Upper lobe of right lung (tissue), 1 donor: ENCODE measurements around the gene FAM78A. TPM values are rescaled to one million over a fixed set of nuclear protein-coding genes. Genes with fewer than 3 reads are reported as not detected.

Experiments
- ATAC-seq: fragments of 200-7000 bp; cut with Tn5 transposase; one replicate; pipeline ENCODE4 v1.9.1; 2020; ENCODE audit warnings: mild to moderate bottlenecking, moderate library complexity
- DNase-seq: peaks from one replicate; pipeline ENCODE4 v3.0.0-alpha.2; 2020
- H3K27ac ChIP-seq: fragments of 200-600 bp; one replicate; pipeline ENCODE4 v1.8.0; 2022
- H3K27me3 ChIP-seq: fragments of 200-600 bp; one replicate; pipeline ENCODE4 v1.8.0; 2022; ENCODE audit warnings: mild to moderate bottlenecking
- H3K36me3 ChIP-seq: fragments of 200-600 bp; one replicate; pipeline ENCODE4 v1.8.0; 2022
- H3K4me1 ChIP-seq: fragments of 200-600 bp; one replicate; pipeline ENCODE4 v1.8.0; 2022
- H3K4me3 ChIP-seq: fragments of 200-600 bp; one replicate; pipeline ENCODE4 v1.8.0; 2022; ENCODE audit warnings: mild to moderate bottlenecking
- H3K9me3 ChIP-seq: fragments of 200-600 bp; one replicate; pipeline ENCODE4 v1.8.0; 2022
- CTCF ChIP-seq: fragments of 200-600 bp; IDR thresholded peaks from one replicate; pipeline ENCODE4 v1.8.0; 2022; ENCODE audit warnings: antibody characterized with exemption
- intact Hi-C: fragments of 100-400 bp; cut with DNase I; formaldehyde crosslinking; loops from one replicate; pipeline ENCODE4 v1.11.0; 2022
- total RNA-seq: library from RNA; stranded (reverse); fragmentation: NEBNext Ultra II Directional; extraction: Animal tissue kit (Norgen Biotek cat#: 25700); gene quantifications from one replicate; pipeline ENCODE4 v1.2.1, GENCODE V29; 2021
- donor health status: DM: no; HTN: yes; CAD: no; lungs with severe emphysema.

Gene FAM78A
- total RNA-seq, 1 donor from 2014 or later, result 14.8 TPM

GRCh38 chr9:131291795-131292315, 15.5 kb upstream of the FAM78A start:
- no peaks in the 10 kb centered on the region for H3K4me1 ChIP-seq
- H3K9me3 ChIP-seq, result no peaks in the 10 kb centered on the region
- H3K27ac ChIP-seq, result no peak overlapping the region
- intact Hi-C loops, result no loop called here
- no peak for TF ChIP-seq CTCF
- no peak overlapping the region for H3K4me3 ChIP-seq
- no peaks in the 10 kb centered on the region for H3K36me3 ChIP-seq
- no peaks in the 10 kb centered on the region for H3K27me3 ChIP-seq
- no peak for ATAC-seq
- DNase-seq, result no peak

- no peak overlapping the region for H3K27ac ChIP-seq
- H3K27me3 ChIP-seq, result no peaks in the 10 kb centered on the region
- intact Hi-C loops, result no loop called here
- H3K36me3 ChIP-seq, result no peaks in the 10 kb centered on the region
- no peaks in the 10 kb centered on the region for H3K4me1 ChIP-seq
- DNase-seq (no peak), ATAC-seq (no peak)
- TF ChIP-seq CTCF, result no peak
- H3K9me3 ChIP-seq, result no peaks in the 10 kb centered on the region
- peak overlapping the region; percentile 49 for H3K4me3 ChIP-seq
These were observed 14.6 kb upstream of the FAM78A start for GRCh38 chr9:131290767-131291370.

- TF ChIP-seq CTCF, result no peak
- Histone ChIP-seq H3K4me1 (no peaks in the 10 kb centered on the region), H3K4me3 (peak overlapping the region; percentile 49), H3K9me3 (no peaks in the 10 kb centered on the region), H3K36me3 (no peaks in the 10 kb centered on the region), H3K27me3 (no peaks in the 10 kb centered on the region), H3K27ac (peak overlapping the region; percentile 55)
- intact Hi-C loops, result no loop called here
- no peak for ATAC-seq
- DNase-seq, result no peak
These were observed 13.9 kb upstream of the FAM78A start for GRCh38 chr9:131290036-131290766.

- Histone ChIP-seq H3K27ac (peak within 1 kb of the TSS; percentile 55), H3K27me3 (no peaks in the 10 kb centered on the region), H3K36me3 (no peaks in the 10 kb centered on the region), H3K4me1 (no peaks in the 10 kb centered on the region), H3K4me3 (peak within 1 kb of the TSS; percentile 49), H3K9me3 (no peaks in the 10 kb centered on the region)
- DNase-seq (no peak), ATAC-seq (peak; percentile 65)
- TF ChIP-seq CTCF, result no peak
- intact Hi-C loops, result no loop called here
These were observed 13.2 kb upstream of the FAM78A start, which contains the start of gene PLPP7 for GRCh38 chr9:131289301-131290035. PLPP7 (plus strand) TSS chr9:131289723; CDS start chr9:131289998, 275 bp downstream.

- Histone ChIP-seq H3K4me1 (no peaks in the 10 kb centered on the region), H3K4me3 (no peak overlapping the region), H3K27me3 (peaks cover under 1% of the 10 kb centered on the region), H3K27ac (no peak overlapping the region), H3K9me3 (no peaks in the 10 kb centered on the region), H3K36me3 (no peaks in the 10 kb centered on the region)
- DNase-seq (no peak), ATAC-seq (no peak)
- TF ChIP-seq CTCF, result no peak
- intact Hi-C loops, result no loop called here
These were observed 11.9 kb upstream of the FAM78A start for GRCh38 chr9:131288217-131288616.
